Epithelial cell of proximal tubule (primary cell): Measurements from ENCODE around the gene IP6K2. TPM values are rescaled to one million over a fixed set of nuclear protein-coding genes. Genes with fewer than 3 reads are reported as not detected.
"Not testable (repeated sequence)": the region's sequence is repeated elsewhere in the genome, so short reads cannot be mapped to it uniquely, and the experiment has no call there.

Experiments used
- DNase-seq: peaks from one replicate; pipeline ENCODE4 v3.0.0-alpha.2; 2011; ENCODE audit warnings: low read depth
- H3K4me3 ChIP-seq: 2 replicates; pipeline ENCODE4 v1.5.1; 2011; ENCODE audit warnings: low read depth, mild to moderate bottlenecking, low read length
- total RNA-seq: library from RNA; depleted of rRNA; stranded (reverse); fragments of >200 nt; gene quantifications from 2 replicates; pipeline ENCODE4 v1.2.3, GENCODE V29; 2015
- TF ChIP-seq, protein P1 (sequence below): conservative IDR thresholded peaks from 2 replicates; pipeline ENCODE4 v1.5.1; 2012; ENCODE audit warnings: low read depth, mild to moderate bottlenecking, low read length

Gene IP6K2
- total RNA-seq, 1 donor from 2014 or later = 87.9 TPM

DNA sequence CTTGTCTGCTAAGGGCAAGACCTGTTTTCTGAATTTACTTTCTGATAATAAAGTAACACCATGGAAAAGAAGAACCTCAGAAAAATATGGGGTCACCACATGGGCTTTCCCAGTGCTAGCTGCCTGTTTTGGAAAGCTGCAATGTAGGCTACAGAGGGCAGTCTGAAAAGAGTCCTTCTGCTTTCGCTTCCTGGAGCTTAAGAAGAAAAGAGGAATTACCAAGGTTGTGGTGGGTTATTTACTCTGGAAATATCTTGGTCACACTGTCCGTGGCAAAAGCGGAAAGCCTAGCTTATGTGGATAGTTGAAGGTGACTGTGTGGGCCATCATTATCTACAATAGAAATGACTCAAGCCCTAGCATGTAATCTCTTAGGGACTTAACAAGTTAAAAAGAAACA is 31.7 kb upstream of the IP6K2 start:
- H3K4me3 ChIP-seq = no peak overlapping the region
- TF ChIP-seq, protein P1, sequence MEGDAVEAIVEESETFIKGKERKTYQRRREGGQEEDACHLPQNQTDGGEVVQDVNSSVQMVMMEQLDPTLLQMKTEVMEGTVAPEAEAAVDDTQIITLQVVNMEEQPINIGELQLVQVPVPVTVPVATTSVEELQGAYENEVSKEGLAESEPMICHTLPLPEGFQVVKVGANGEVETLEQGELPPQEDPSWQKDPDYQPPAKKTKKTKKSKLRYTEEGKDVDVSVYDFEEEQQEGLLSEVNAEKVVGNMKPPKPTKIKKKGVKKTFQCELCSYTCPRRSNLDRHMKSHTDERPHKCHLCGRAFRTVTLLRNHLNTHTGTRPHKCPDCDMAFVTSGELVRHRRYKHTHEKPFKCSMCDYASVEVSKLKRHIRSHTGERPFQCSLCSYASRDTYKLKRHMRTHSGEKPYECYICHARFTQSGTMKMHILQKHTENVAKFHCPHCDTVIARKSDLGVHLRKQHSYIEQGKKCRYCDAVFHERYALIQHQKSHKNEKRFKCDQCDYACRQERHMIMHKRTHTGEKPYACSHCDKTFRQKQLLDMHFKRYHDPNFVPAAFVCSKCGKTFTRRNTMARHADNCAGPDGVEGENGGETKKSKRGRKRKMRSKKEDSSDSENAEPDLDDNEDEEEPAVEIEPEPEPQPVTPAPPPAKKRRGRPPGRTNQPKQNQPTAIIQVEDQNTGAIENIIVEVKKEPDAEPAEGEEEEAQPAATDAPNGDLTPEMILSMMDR = no peak
- DNase-seq = no peak

DNA sequence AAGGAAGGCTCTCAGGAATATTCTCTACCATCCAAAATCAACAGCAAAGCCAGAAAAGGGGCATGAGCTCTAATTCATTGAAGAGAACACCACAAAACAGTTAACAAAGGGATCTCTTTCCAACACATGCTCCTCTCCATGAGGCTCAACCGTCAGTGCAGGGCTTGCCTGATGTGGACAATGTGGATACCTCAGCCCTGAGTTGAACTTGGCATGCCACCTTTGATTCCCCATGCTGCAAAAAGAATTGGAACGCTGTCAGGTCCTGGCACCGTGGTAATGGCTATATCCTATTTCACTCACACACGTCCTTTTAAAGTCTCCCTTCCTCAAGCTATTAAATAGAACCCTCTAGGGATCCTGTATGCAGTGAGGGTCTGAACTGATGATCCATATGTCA is 30.7 kb upstream of the IP6K2 start:
- DNase-seq = no peak
- TF ChIP-seq, protein P1 = no peak

DNA sequence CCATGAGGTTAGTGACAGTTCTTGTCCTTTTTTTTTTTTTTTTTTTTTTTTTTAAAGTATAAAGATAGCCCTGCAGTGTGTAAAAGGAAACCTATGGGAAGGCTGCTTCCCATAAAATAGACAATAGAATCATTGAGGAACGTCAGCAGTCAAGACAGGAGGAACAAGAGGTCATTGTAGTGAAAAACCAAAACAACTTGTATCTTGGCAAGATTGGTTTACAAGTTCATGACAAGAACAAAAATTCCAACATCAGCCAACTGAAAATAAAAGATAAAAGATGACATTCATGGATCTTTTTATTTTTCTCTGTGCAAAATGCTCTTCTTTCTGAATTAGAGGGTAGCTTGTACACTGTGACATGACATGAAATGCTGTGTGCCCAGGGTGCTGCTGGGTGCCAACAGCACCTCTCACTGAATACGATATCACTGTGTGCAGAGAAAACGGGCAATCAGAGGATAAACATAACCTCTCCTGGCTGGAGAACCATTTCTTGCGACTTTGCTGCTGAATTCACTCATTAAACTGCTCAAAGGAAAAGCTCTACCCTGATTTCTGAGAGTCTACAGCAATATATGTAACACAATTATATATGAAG is 30.1 kb upstream of the IP6K2 start:
- DNase-seq = no peak
- H3K4me3 ChIP-seq = no peak overlapping the region
- TF ChIP-seq, protein P1 = no peak

More for the DNA sequence above, 30.7 kb upstream of the IP6K2 start:
- H3K4me3 ChIP-seq = no peak overlapping the region

DNA sequence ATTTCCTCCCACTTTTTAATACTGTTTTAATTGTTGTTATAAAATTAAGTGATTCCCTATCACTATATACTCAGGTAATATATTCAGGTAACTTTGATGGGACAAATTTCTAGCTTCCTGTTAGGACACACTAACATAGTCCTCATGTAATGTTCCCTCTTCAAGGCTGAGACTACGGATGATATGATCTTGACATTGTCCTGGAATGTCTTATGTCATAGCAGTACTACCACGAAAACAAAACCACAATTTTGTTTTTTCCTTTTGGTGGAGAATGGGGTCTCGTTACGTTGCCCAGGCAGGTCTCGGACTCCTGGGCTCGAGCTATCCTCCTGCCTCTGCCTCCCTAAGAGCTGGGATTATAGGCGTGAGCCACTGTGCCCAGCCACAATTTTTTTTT is 26.8 kb upstream of the IP6K2 start:
- DNase-seq = no peak
- TF ChIP-seq, protein P1 = no peak

DNA sequence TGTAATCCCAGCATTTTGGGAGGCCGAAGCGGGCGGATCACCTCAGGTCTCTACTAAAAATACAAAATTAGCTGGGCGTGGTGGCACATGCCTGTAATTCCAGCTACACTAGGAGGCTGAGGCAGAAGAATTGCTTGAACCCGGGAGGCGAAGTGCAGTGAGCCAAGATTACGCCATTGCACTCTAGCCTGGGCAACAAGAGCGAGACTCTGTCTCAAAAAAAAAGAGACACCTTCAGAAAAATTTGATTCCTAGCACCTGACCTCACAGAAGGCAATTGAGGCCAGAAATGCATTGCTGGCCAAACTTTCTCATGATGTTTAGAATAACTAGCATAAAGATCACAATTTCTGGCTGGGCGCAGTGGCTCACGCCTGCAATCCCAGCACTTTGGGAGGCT is 24.2 kb upstream of the IP6K2 start:
- H3K4me3 ChIP-seq, DNase-seq: not testable (repeated sequence)

More for the DNA sequence above, 26.8 kb upstream of the IP6K2 start:
- no peak overlapping the region for H3K4me3 ChIP-seq

DNA sequence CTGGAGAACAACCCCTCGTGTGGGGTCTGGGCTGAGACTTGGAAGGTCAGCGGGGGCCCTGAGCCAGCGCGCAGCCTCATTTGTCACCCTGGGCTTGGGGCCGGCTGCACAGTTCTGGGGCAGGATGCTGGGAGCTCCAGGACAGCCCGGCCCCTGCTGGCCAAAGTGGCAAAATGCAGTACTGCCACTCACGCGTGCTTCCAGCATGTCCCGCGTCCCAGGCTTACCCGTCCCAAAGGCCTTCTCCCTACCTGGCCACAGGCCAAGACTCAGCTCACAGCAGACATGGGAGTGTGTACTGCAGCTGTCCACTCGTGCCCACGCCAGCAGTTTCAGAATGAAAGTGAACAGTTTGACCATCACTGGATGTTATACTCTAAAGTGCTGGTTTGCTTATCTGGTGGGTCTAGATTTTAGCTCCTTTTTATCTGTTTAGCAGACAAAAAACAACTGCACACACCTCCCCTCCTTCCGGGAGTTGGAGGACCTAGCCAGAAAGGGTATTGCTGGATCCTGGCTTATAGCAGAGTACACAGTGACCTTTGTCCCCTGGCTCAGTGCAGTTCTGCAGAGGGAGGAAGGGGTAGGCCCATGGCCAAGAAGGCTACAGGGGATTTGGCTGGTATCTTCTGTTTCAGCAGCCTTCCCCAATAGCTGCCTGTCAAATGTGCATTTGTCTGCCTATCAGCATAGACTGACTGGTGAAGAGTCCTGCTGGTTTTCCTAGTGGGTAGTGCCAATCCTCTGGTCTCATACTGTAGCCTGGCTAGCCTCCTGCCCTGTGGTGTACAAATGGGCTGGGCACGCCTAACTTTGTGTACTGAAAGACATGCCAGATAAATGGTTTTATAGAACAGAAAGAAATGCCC is 23.2 kb upstream of the IP6K2 start:
- DNase-seq = no peak
- TF ChIP-seq, protein P1 = peak; percentile 83
- H3K4me3 ChIP-seq = peak overlapping the region; percentile 13

DNA sequence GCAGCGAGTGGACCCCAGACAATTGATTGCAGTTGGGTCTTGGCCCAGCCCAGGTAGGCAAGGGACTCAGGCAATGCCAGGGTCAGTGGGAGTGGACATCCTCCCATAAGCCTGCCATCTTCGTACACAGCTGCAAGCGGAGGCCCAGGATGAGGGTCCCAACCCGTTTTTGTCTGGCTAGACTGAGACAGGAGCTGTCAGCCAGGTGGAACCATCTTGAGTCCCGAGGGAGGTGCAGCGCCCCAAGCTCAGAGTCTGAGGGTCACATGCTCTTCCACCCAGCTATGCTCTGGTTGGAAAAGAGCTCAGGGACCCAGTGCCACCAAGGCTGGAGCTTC is 22.6 kb upstream of the IP6K2 start:
- TF ChIP-seq, protein P1 = no peak
- H3K4me3 ChIP-seq = peak overlapping the region; percentile 13
- DNase-seq = no peak
